Kidney epithelial cell (primary cell): ENCODE measurements around the gene PPP5C. TPM values are rescaled to one million over a fixed set of nuclear protein-coding genes. Genes with fewer than 3 reads are reported as not detected.
"Not testable (repeated sequence)": the region's sequence is repeated elsewhere in the genome, so short reads cannot be mapped to it uniquely, and the experiment has no call there.

Experiments
- DNase-seq: peaks from one replicate; pipeline ENCODE4 v3.0.0-alpha.2; 2010; ENCODE audit warnings: low read depth
- H3K27me3 ChIP-seq: 2 replicates; pipeline ENCODE4 v1.6.0; 2011; ENCODE audit warnings: low read length; ENCODE audit not compliant: control insufficient read depth, insufficient read depth
- H3K36me3 ChIP-seq: 2 replicates; pipeline ENCODE4 v1.5.1; 2011; ENCODE audit warnings: low read length; ENCODE audit not compliant: control insufficient read depth, insufficient read depth
- H3K4me3 ChIP-seq: 2 replicates; pipeline ENCODE4 v1.5.1; 2011; ENCODE audit warnings: low read depth, mild to moderate bottlenecking, control low read depth, low read length
- total RNA-seq: library from RNA; depleted of rRNA; stranded (reverse); fragments of >200 nt; gene quantifications from 2 replicates; pipeline ENCODE4 v1.2.3, GENCODE V29; 2015
- TF ChIP-seq, protein P1 (sequence below): IDR thresholded peaks from 2 replicates; pipeline ENCODE4 v1.5.1; 2011; ENCODE audit warnings: mild to moderate bottlenecking, moderate library complexity, low read length, control low read depth, inconsistent platforms; ENCODE audit not compliant: insufficient read depth, poor library complexity, severe bottlenecking

PPP5C gene
- total RNA-seq, 1 donor from 2014 or later: 68.2 TPM

- TF ChIP-seq, protein P1, sequence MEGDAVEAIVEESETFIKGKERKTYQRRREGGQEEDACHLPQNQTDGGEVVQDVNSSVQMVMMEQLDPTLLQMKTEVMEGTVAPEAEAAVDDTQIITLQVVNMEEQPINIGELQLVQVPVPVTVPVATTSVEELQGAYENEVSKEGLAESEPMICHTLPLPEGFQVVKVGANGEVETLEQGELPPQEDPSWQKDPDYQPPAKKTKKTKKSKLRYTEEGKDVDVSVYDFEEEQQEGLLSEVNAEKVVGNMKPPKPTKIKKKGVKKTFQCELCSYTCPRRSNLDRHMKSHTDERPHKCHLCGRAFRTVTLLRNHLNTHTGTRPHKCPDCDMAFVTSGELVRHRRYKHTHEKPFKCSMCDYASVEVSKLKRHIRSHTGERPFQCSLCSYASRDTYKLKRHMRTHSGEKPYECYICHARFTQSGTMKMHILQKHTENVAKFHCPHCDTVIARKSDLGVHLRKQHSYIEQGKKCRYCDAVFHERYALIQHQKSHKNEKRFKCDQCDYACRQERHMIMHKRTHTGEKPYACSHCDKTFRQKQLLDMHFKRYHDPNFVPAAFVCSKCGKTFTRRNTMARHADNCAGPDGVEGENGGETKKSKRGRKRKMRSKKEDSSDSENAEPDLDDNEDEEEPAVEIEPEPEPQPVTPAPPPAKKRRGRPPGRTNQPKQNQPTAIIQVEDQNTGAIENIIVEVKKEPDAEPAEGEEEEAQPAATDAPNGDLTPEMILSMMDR: no peak
- Histone ChIP-seq H3K4me3 (no peak overlapping the region), H3K36me3 (no peaks in the 10 kb centered on the region), H3K27me3 (no peaks in the 10 kb centered on the region)
- no peak for DNase-seq
Measured at GRCh38 chr19:46317339-46317738, 29.5 kb upstream of the PPP5C start.

DNA sequence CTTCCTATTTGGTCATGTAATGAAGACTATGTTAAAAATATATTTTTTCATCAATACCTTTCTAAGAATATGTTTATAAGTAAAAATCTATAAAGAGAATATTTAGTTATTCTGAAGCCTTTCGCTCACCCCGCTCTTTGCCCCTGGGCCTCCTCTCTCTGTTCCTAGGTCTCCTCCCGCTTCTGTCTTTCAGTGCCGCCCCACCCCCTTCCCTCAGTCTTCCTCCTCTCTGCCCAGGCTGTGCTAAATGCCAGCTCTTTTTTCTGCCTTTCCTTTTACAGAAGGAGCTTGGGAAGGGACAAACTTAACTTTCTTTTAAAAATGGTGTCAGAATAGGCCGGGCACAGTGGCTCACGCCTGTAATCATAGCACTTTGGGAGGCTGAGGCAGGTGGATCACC, 27.3 kb upstream of the PPP5C start:
- TF ChIP-seq, protein P1: no peak
- no peak overlapping the region for H3K4me3 ChIP-seq

DNA sequence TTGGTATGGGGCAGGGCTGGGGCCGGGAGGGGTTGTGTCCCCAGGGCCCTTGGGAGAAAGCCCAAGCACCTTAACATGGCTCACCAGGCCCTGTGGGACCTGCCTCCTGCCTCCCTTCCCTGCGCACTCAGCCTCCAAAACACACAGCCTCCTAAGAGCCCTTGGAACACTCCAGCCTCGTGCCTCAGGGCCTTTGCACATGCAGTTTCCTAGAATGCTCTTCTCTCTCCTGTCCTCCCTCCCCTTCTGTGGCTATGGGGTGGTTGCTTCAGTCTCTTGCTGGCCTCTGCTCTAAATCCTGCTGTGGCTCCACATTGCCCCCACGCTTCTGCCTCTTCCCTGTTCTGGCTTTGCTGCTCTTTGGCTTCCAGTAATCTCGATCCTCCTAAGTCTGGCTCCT, 26.3 kb upstream of the PPP5C start:
- H3K36me3 ChIP-seq: no peaks in the 10 kb centered on the region
- TF ChIP-seq, protein P1: no peak
- no peaks in the 10 kb centered on the region for H3K27me3 ChIP-seq

More for the DNA sequence above, 27.3 kb upstream of the PPP5C start:
- no peaks in the 10 kb centered on the region for H3K27me3 ChIP-seq
- DNase-seq: no peak
- no peaks in the 10 kb centered on the region for H3K36me3 ChIP-seq

DNA sequence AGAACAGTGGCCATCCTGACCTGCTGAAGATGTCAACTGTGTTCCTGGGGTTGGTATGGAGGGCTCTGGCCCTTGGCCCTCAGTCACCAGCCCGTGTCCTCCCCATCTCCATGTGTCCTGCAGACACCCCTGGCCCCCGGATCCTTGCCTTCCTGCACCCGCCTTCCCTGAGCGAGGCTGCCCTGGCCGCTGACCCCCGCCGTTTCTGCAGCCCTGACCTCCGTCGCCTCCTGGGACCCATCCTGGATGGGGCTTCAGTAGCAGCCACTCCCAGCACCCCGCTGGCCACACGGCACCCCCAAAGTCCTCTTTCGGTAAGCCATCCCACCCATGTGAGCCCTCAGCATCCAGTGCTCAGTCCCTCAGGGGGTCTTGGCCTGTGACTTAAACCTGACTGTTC, 25.2 kb upstream of the PPP5C start:
- DNase-seq: no peak
- Histone ChIP-seq H3K36me3 (no peaks in the 10 kb centered on the region), H3K27me3 (no peaks in the 10 kb centered on the region), H3K4me3 (no peak overlapping the region)
- TF ChIP-seq, protein P1: no peak

More for the DNA sequence above, 26.3 kb upstream of the PPP5C start:
- no peak overlapping the region for H3K4me3 ChIP-seq
- no peak for DNase-seq

GRCh38 chr19:46323227-46323626, 23.7 kb upstream of the PPP5C start:
- H3K36me3 ChIP-seq, DNase-seq, H3K27me3 ChIP-seq: not testable (repeated sequence)

GRCh38 chr19:46324277-46324676, 22.6 kb upstream of the PPP5C start:
- no peak for DNase-seq
- TF ChIP-seq, protein P1: no peak
- H3K4me3 ChIP-seq: no peak overlapping the region
- H3K36me3 ChIP-seq: no peaks in the 10 kb centered on the region
- no peaks in the 10 kb centered on the region for H3K27me3 ChIP-seq

More at GRCh38 chr19:46323227-46323626, 23.7 kb upstream of the PPP5C start:
- not testable (repeated sequence) for H3K4me3 ChIP-seq
